GM20000 (cell line): ENCODE measurements around the gene ELN.
"Not testable (repeated sequence)": the region's sequence is repeated elsewhere in the genome, so short reads cannot be mapped to it uniquely, and the experiment has no call there.

Experiments used
- DNase-seq: peaks from one replicate; pipeline ENCODE4 v3.0.0; 2012; ENCODE audit warnings: low spot score
- TF ChIP-seq, protein P1 (sequence below): IDR thresholded peaks from 2 replicates; pipeline ENCODE4 v1.5.1; 2012; ENCODE audit warnings: mild to moderate bottlenecking, control low read depth; ENCODE audit errors: extremely low read depth, missing control alignments

Gene ELN

DNA sequence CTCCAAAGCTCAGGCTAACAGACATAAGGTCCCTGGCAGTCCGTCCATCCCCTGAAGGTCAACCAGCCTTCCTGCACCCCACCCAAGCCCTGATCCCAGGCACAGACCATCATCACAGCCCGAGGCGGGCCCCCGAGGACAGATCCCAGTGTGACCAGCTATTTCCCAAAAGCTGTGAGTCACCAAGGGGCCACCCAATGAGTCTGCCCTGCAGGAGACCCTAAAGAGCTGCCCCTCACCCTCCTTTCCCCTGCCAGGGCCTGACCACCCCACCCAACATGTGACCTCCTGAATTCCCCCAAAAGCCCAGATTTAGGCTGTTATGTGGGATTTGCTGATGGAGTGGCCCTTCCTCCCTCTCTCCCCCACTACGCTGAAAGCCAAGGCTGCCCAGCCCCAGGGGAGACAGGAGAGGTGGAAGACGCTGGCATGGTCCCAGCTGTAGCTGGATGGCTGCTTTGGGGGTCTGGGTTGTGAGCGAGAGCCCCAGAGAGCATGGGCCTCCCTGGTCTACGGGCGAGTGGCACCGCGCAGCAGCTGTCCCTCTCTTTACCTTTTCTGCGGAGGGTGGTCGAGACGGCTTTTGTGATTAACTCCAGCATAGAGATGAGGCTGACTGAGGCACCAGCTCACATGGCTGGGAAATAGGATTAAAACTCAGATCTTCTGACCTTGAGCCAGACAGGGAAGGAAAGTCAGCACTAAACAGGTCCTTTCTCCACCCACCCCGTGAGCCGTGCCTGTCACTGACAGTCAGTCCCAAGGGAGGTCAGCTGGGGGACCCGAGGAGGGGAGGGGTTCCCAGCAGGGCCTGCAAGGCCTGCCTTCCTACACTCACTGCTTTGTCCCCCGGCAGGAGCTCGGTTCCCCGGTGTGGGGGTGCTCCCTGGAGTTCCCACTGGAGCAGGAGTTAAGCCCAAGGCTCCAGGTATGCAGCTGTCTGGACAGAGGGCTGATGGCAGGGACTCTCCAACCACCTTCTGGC is 16.7 kb downstream of the ELN start:
- no peak for DNase-seq

DNA sequence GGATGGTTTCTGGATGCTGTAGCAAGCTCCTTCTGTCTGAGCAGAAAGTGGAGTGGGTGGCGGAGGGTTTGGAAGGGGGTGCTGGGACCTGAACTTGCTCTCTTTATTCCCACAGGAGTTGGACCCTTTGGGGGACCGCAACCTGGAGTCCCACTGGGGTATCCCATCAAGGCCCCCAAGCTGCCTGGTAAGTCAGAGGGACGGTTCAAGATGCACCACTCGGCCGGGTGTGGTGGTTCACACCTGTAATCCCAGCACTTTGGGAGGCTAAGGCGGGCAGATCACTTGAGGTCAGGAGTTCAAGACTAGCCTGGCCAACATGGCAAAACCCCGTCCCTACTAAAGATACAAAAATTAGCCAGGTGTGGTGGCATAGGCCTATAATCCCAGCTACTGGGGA is 18.6 kb downstream of the ELN start:
- DNase-seq, result not testable (repeated sequence)

More for the DNA sequence above, 16.7 kb downstream of the ELN start:
- TF ChIP-seq, protein P1, sequence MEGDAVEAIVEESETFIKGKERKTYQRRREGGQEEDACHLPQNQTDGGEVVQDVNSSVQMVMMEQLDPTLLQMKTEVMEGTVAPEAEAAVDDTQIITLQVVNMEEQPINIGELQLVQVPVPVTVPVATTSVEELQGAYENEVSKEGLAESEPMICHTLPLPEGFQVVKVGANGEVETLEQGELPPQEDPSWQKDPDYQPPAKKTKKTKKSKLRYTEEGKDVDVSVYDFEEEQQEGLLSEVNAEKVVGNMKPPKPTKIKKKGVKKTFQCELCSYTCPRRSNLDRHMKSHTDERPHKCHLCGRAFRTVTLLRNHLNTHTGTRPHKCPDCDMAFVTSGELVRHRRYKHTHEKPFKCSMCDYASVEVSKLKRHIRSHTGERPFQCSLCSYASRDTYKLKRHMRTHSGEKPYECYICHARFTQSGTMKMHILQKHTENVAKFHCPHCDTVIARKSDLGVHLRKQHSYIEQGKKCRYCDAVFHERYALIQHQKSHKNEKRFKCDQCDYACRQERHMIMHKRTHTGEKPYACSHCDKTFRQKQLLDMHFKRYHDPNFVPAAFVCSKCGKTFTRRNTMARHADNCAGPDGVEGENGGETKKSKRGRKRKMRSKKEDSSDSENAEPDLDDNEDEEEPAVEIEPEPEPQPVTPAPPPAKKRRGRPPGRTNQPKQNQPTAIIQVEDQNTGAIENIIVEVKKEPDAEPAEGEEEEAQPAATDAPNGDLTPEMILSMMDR, result no peak

DNA sequence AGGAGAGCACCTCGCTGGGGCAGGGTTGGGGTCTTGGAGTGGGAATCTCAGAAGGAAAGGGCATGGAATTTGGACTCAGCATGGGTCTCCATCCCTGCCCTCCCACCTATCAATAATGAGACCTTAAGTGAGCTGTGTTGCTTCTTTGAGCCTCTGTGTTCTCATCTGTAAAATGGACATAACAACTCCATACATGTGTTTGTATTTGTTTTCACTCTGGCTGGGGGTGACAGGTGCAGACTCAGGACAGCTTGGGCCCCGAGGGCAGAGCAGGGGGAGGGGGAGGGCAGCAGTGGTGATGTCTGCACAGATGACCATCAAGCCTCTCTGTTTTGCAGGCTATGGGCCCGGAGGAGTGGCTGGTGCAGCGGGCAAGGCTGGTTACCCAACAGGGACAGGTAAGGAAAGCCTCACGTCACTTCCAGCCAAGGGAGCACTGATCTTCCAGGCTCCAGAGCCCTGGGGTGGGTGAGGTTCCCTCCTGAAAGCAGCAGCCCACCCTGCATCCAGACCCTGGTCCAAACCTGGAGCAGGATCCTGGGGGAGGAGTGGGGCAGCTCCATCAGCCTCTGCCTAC is 19.9 kb downstream of the ELN start:
- DNase-seq, result no peak
- TF ChIP-seq, protein P1, result no peak

DNA sequence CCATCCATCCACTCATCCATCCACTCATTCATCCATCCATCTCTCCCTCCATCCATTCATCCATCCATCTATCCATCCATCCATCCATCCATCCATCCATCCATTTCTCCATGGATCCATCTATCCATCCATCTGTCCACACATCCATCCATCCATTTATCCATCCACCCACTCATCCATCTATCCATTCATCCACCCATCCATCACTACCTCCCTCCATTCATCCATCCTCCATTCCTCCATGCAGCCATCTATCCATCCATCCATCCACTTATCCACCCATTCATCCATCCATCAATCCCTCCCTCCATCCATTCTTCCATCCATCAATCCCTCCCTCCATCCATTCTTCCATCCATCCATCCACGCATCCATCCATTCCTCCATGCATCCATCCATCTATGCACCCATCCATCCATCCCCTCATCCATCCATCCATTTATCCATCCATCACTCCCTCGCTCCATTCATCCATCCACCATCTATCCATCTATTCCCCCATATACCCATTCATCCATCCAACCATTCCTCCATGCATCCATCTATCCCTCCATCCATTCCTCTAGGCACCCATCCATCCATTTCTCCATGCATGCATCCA is 21.1 kb downstream of the ELN start:
- DNase-seq, result no peak
- TF ChIP-seq, protein P1, result no peak

DNA sequence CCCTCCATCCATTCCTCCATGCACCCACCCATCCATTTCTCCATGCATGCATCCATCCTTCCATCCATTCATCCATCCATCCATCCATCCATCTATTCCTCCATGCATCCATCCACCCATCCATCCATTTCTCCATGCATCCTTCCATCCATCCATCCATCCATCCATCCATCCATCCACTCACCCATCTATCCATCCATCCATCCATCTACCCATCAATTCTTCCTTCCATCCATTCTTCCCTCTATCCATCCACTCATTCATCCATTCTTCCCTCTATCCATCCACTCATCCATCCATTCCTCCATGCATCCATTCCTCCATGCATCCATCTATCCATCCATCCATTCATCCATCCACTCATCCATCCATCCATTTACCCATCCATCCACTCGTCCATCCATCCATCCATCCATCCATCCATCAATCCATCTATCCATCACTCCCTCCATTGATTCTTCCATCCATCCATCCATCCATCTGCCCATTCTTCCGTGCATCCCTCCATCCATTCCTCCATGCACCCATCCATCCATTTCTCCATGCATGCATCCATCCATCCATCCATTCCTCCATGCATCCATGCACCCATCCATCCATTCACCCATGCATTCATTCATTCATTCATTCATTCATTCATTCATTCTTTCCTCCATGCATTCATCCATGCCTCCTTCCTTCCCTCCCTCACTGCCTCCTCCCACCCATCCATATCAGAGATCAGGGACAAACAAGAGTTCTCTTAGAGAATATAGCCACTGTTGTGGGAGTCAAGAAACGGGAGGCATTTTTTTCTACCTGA is 22.2 kb downstream of the ELN start:
- TF ChIP-seq, protein P1, result no peak

DNA sequence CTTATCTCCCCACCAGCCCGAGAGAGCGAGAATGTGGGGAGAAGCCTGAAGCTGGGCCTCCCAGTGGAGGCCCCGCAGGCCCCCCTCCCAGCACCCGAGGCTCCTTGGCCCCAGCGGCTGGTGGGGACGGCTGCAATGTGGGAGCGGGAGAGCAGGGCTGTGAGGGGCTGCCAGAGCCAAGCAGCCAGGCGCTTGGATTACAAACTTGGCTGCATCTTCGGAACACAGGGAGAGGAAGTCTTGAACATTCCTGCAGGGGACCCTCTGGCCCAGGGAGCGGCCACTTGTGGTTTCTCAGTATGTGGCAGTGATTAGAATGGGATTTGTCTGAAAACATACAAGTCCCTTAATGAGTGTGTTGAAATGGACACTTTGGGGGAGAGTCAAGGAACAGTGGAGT is 23.2 kb downstream of the ELN start:
- no peak for DNase-seq
- TF ChIP-seq, protein P1, result no peak

More for the DNA sequence above, 22.2 kb downstream of the ELN start:
- DNase-seq, result no peak

DNA sequence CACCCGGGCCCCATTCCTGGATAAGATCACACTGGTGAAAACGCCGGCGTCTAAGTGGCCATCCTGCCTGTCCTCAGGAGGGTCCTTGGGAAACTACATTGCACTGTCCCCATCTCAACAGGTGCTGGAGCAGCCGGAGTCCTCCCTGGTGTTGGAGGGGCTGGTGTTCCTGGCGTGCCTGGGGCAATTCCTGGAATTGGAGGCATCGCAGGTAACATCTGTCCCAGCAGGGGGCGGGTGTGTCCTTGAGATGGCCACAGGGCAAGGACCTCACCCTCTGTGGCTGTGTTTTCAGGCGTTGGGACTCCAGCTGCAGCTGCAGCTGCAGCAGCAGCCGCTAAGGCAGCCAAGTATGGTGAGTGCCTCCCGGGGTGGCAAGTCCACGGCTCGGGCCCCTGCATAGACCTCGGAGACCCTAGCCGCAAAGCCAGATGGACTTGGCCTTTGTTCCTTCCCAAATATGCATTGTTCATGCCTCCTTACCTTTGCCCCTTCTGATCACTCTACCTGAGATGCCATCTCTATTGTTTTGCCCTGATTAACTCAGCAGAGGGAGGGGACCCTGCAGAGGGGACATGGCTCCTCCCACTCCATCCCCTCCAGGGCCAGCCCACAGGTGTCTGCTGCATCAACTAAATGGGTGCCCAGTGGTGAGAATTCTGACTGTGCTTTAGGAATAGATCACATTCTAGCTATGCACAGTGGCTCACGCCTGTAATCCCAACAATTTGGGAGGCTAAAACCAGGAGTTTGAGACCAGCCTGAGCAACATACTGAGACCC is 23.8 kb downstream of the ELN start:
- no peak for DNase-seq
- TF ChIP-seq, protein P1, result peak; percentile 22
